Suppressor macrophage (primary cell): ENCODE data around the gene C14orf119.
A peak's percentile ranks its signal among the peaks of the same experiment; 100 is the strongest.

Experiments used
- DNase-seq, 4 experiments: peaks; one replicate each; pipeline ENCODE4 v3.0.0-alpha.2; 2020 to 2022

C14orf119 gene

DNA sequence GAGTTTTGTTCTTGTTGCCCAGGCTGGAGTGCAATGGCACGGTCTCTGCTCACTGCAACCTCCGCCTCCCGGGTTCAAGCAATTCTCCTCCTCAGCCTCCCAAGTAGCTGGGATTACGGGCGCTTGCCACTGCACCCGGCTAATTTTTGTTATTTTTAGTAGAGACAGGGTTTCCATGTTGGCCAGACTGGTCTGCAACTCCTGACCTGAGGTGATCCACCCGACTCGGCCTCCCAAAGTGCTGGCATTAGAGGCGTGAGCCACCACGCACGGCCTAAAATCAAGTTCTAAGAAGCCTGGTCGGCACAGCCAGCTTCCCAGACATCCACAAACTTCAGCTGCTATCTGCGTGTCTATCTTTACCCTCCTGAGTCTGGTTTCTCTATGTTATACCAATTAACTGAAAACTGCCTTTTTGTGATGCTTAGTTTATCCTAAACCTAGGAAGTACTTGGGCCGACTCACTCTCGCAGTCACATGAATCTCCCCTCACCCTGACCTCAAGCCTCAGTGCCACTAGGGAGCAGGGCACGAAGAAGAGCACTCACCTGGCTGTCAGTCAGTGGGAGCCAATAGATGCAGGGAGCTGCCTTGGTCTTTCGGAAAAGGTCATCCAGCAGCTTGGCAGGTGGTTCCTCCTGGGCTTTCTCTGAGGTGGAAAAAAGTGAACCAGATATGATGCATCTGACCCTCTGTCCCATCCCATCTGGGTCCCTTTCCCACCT lies 34.6 kb upstream of the C14orf119 start:
- no peak for DNase-seq

DNA sequence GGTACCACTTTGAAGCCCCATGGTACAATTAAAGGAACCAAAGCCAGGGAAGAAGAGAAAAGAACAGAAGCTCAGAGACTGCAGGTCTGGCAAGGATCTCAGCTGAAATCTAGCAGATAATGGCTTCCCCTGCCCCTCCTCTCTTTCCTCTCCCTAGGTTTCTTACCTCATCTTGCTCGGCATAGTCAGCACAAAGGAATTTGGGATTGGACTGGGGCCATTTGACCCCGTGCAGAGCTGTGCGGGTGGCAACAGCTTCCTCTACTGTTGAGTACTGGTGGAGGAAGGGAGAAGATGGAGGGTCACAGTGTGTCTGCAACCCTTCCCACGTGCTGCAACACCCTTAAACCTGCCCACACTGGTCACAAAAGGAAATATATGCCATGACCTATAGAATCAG lies 33.3 kb upstream of the C14orf119 start:
- peak; percentile 48 to 77 (median 72) for DNase-seq

DNA sequence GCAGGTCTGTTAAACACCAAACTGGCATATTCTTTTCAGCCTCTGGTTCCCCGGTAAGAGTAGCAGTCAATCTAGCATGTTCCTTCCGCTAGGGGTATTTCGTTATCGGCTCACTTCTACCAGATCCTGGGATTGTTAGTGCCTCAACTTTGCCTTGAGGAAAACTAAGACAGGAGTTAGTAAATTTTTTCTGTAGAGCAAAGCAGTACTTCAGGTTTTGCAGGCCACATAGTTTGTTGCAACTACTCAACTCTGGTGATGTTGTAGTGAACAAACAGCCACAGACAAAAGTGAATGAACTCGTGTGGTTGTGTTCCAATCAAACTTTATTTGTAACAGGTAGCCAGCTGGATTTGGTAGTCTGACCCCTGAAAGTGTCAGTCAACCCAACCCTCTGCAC lies 31.7 kb upstream of the C14orf119 start:
- DNase-seq = no peak

DNA sequence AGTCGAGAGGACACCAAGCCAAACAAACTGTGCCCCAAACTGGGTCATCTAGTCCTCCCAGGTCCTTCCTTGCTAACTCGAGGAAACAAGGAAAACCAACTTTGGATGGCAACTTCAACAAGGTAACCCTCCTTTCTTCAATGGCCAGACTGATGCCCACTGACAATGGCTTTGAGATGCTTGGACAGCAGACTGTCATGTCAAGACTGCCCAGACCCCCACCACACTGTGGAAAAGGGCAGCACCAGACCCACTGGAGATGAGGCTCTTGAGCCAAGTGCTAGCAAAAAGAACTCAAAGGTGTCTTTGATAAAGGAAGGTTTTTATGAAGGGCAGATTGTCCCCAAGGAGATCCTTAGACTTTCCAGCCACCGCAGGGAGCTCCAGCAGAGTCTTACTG lies 28.9 kb upstream of the C14orf119 start:
- DNase-seq = no peak

DNA sequence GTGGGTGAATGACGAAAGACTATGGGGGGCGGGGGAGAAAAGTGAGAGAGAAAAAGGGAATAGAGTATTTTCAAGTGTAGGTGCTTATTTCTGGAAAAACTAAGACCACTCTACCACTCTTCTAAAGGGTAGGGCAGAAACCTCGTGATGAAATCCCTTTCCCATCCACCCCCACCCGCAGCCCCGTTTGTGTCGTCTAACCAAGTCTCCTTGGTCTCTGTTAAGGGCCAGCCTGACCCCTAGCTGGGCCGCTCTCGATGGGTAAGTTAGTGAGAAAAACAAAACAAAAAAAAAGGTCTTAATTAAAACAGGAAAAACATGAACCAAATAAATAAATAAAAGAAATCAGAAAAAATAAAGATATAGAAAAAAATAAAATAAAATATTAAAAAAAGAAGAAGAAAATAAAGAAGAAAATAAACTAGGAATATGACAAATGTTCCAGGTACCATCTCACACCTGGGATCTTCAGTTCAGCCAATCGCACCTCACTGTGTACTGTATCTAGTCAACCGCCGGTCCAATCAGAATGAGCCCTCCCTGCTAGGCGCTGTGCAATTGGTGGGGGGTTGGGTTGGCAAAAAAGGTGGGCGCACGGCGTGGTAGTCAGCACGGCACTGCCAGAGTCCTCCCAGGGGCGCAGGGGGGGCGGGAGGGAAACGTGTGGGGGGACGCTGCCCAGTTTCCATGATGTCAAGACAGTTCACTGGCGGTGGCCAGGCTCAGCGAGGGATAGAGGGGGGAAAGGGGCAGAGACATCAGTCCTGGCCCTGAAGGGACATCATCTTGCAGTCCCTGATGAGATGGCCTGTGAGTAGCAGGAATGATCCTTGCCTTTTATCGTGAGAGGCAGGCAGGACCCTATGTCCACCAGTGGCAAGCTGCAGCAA lies 28.2 kb upstream of the C14orf119 start:
- DNase-seq = no peak

DNA sequence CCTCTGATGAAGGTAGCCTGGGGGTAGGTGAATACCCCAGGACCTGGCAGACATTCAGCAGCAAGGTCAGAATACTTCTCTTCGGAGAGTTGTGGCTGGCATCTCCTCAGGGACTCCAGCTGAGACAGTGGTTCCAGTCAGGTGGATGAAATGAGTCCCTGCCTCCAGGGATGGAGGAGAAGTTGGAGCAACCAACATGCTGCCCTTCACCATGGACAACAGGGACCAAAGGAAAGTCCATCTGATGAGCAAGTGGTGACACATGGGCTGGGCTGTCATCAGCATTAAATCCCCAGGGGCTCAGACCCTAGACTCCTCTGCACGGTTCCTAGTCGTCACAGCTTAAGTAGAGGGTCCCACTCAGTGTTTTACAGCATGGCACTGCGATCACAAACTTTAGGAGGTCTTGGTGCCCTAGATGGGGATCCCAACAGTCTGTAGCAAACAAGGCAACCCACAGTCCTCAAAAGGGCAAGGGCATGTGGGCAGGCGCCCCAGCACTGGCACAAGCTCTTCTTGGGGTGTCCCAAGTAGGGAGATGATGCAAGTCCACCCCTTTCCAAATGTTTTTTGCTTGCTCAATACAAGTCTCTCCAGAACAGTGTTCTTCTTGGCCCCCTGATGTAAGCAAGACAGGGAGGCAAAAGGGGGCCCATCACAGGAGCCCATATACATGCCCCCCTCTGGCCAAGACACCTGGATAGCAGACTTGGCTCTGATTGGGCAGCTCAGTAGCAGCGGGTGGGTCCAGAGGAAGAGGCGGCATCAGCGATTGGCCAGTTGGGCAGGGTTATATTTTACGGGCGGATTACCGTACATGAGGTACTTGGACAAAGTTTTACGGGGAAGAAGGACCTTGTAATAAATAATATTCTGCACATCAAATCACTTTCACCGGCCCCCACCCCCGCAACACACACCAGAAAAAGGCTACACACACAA lies 27.2 kb upstream of the C14orf119 start:
- DNase-seq = no peak

DNA sequence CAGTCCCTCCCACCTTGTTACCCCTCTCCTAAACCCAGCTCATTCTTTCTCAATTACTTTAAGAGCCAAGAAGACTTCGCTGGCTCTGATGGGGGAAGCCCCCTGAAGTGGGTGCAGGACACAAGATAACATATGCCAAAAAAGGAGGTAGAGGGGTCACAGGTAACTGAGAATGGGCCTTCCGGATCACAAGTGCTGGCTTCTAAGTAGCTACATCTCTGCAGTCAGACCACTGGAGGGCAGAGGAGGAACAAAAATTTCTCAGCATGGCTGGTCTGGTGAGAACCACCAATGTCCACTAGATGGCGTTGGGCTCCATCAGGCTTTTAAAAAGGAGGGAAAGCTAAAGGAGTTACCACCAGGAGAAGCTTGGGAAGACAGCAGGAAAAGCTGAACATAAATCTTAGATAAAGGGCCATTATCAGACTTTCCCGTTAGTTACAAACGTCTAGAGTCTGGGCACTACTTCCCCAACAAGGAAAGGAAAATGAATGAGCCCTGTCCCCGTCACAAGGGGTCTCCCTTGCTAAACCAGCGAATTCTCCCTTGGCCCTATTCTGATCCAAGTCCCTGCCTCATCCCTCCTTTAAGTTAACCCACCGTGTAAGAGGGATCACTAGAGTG lies 26.4 kb upstream of the C14orf119 start:
- peak; percentile 89 to 92 (median 91) for DNase-seq

DNA sequence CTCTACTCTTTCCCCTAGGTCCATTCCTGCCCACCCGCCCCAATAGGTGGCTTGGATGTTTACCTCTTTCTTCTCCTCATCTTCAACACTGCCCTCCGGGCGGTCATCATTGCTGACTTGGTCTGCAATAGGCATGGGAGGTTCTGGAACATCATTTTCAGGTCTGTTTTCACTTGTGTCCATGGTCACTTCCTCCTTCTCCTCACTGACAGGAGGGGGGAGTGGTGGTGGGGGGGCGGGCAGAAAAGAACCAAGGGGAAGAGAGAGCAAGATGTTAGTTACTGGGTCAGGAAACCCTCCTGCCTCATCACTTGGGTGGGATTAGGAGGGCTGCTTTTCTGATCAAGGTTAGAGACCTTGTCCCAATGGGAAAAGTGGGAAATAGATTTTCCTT lies 25.9 kb upstream of the C14orf119 start:
- DNase-seq = peak in 3 of 4 experiments; percentile 36 to 47 (median 40)

DNA sequence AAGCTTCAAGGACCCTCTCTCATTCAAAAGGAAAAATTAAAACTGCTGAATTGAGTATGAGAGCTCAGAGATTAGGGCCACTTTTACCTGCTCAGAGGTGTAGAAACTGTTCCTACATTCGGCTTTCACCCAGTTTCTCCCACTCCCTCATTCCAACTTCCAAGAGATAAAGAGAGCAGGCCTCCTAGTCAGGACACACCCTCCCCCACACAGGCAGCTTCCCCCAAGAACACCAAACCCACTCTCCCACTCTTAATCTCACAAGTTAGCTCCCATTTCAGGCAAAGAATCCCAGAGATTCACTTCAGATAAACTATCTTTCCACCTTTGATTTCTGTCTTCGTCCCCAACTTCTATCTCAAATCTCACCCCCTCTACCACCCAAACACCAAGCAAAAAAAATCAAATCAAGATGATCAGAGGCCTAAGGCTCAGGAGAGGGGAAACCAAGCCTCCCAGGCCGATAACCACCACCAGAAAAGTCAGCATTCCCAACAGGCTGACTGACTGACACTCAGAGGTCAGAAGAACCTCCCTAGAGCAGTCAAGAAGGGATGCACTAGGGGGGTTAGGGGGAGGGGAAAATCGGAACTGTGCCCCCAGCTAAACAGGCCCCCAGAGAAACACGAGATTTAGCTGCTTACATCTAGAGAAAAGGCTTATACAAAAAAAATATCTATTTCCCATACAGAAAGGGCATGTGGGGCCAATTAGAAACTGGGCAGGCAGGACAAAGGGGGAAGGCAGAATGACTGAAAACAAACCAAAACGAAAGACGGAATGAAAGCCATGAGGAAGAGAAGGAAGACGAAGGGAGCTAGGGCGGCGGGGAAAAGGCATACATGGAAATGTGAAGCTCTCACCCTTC lies 24.8 kb upstream of the C14orf119 start:
- DNase-seq = peak in 1 of 4 experiments; percentile 14

DNA sequence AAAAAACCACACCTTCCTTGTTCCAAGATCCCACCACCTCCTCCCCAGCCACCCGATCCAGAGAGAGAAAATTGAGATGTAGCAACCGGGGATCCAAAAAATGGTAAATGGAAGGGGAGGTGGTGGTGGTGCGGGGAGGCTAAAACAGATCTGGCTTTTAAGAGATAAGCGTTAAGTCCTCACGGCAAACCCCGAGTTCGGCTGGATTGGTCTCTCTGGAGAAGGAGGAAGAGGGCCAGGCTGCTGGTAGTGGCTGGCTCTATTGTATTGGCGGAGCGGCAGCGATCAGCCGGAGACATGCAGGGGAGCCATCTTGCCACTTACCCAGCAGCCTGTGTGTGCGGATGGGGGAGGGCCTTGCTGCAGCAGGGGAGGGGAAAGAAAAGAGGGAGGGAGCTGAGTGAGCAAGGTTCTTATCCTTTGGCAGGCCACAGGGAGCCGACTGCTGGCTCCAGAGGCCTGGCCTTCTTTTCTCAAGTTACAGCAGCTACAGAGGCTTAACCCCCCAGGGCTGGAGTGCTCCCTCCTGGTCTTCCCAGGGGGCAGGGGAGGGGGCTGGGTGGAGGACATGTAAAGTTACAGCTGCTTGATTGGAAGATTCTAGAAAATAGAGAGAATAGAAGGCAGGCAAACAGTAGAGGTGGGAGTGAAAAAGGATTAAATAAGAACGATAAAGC lies 23.9 kb upstream of the C14orf119 start:
- DNase-seq = peak; percentile 80 to 91 (median 86)

DNA sequence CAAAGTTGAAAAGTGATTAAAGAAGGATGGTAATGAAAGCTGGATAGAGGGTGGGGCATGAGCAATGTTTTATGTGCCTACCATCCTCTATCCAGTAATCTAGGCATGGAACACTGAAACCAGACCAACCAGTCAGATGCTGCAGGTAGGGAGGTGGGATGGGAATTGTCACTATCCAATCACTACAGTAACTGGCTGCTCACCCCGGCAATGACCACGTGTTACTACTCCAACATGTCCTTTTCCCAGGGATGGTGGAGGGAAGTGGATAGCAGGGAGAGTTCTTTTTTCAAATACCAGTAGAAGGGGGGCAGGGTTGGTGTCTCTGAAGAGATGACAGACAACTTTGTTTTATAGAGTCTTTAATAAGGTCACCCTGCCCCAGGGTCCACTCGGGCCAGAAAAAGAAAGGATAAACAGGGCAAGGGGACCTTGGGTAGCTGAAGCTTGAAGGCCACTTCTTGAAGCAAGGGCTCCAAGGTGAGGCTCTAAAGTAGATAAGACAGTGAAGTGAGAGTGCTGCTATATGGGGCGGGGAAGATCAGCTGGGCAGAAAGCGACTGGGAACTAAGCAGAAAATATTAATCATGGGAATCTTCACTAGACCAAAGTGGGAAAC lies 23.3 kb upstream of the C14orf119 start:
- no peak for DNase-seq

DNA sequence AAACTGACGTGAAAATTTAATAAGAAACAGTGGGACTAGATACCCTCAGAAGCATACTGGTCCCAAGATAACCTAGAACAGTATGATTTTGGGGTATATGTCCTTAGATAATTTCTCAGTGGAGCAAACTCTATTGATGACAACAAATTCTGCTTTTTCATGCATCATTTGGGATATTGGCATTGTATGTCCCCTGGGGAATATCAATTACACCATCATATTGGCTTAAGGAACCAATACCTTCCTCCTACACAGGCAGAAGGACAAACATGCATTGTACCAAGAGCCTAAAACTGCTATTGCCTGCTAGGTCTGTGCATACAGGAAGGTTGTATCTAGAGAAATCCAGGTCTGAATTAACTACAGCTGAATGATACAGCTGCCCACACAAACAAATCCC lies 20.4 kb upstream of the C14orf119 start:
- DNase-seq = no peak

DNA sequence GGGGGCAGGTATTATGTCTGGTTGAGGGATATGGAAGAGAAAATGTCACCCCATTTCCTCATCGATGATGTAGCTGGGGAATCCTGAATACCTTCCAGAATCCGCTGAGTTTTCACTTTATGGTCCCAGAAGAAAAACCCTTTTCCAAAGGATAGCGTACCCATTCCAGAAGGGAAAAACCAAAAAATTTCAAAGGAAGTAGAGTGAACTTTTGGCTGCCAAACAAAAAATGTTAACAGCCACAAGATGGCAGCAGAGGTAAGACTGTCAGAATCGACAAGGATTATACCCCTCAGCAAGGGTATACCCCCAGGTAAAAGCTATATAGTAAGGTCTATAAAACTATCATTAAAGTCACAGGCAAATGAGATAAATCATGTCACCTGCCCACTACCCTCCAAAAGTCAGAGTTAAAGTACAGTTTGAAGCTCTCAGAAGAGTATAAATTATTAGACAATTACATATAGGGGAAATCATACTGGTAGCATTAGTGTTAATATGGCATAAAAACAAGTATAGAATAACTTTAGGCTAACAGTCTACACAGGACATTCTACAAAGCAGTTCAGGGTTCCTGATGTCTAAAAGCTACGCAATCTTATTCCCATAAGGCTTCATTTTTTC lies 18.4 kb upstream of the C14orf119 start:
- peak; percentile 59 to 67 (median 64) for DNase-seq

DNA sequence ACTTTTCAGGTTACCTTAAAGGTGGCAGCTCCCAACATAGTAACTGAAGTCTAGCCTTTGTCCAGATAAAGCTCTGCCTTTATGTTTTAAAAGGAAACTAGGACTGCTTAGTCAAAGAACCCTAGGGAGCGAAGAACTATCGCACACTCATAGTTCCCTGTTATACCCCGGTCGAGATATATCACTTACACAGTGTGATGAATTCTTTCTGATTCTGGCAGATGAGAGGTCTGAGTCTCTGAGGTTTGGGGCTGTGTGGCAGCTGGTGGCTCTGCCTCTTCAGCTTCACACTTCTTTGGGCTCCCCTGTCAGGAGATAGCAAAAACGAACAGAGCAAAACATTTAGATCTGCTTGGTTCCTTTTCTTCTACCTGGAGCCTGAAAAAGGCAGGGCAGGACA lies 17.3 kb upstream of the C14orf119 start:
- no peak for DNase-seq

DNA sequence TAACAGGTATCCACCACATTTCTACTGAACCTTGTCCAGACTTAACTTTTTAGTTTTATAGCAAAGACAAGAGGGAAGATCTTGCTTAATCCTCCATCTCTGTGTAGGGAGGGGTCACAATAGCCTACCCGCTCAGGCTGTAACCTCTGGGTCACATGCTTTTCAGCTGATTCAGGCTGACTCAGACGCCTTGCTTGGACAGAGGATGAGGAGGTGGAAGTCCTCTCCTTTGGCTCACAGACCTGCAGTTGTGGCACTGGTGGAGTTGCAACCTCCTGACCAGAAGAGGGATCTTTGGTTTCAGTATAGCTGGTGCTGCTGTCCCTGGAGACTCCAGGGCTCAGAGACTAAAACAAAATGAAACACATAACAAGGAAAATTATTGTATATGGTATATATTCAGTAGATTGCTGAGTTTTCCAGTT lies 16.6 kb upstream of the C14orf119 start:
- DNase-seq = peak; percentile 89 to 97 (median 94)

DNA sequence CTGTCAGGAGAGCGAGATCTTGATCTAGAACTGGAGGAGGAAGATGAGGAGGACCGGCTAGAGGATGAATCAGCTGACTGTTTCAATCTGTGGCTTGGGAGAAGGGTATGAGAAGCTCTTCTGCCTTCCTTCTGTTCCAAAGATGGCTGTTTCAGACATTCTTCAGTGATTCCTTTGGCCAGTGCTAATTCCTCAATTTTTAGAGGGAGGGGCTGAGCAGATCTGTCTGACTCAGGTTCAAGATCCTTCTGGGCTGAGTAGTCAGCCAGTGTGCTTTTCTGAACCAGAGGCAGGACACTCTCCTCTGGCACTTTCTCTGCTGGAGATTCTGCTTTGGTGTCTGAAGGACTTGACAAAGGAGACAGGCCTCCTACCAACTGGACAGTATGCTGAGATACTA lies 15.6 kb upstream of the C14orf119 start:
- peak in 2 of 4 experiments; percentile 38 to 41 for DNase-seq

DNA sequence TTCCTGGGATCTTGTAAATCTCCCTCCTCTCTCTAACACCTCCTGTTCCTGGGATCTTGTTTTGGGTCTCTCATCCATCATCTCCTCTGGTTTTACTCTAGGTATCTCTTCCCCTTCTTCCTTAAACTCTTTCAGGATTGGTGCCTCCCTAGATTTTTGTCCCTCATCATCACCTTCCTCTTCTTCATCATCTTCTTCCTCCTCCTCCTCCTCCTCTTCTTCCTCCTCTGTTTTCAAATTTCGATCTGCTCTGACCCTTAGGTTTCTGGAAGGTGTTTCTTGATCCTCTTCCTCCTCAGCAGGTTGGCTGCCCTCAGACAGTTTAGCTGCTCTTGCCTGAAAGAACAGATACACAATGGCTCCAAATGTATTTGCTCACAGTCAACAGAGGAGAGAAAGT lies 14.8 kb upstream of the C14orf119 start:
- DNase-seq = no peak

DNA sequence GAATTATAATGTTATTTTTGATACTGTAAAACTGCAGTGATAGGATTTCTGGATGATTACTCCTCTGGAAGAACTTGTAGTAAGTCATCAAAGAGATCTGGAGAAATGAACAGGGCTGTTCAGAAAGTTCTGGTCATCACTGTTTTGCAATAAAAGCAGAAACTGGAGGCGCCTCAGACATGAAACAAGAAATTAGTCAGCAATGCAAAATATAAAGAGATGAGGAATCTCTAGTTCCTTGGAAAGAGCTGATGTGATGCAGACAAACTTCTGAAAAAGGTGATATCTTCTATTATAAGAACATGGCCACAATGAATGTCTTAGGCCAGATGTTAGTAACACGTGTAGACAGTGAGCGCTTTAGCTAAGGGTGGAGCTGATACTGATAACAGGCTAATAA lies 9.8 kb upstream of the C14orf119 start:
- peak; percentile 47 to 83 (median 67) for DNase-seq

DNA sequence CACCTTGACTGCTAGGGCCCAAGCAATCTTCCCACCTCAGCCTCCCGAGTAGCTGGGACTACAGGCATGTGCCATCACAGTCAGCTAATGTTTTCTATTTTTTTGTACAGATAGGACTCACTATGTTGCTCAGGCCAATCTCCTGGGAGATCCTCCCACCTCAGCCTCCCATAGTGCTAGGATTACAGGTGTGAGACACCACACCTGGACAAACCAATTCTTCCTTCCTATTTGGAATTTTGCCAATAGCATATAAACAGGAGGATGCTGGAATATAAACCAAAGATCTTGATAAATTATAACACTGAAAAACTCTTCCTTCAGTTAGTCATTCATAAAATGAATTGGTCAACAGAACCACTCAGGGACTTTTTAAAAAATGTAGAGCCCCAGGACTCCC lies 8.7 kb upstream of the C14orf119 start:
- no peak for DNase-seq
